ENCODE measurements around the gene S1PR1.

The S1PR1 gene

DNA sequence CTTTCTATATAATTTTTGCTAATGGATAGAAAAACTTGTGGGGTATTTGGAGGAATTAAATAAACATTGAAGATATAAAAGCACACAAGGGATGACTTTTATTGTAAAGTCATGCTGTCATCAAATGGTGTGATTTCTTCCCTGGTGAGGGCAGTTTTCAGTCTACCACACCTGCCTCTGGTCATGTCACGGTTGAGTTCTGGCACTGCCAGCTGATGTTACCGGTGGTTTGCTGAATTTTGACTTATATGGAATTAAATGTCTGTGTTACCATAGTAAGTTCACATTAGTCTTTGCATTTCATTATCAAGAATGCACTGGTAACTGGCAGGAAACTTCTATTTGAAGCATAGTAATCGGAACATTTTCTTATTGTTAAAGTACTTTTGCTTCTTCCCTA lies 13.4 kb downstream of the S1PR1 start:
- TF ChIP-seq POU6F1 (CRISPR knock-in tag; IDR thresholded peaks at IDR 0.05; ENCODE audit: borderline replicate concordance, low read depth) (no peak), ZFP30 (CRISPR knock-in tag; IDR thresholded peaks at IDR 0.05) (no peak), CSDC2 (CRISPR knock-in tag; IDR thresholded peaks at IDR 0.05) (no peak), BACH2 (CRISPR knock-in tag; IDR thresholded peaks at IDR 0.05; ENCODE audit: borderline replicate concordance) (no peak), TOX (CRISPR knock-in tag; IDR thresholded peaks at IDR 0.05; ENCODE audit: borderline replicate concordance) (no peak)
- TF ChIP-seq, protein P1, sequence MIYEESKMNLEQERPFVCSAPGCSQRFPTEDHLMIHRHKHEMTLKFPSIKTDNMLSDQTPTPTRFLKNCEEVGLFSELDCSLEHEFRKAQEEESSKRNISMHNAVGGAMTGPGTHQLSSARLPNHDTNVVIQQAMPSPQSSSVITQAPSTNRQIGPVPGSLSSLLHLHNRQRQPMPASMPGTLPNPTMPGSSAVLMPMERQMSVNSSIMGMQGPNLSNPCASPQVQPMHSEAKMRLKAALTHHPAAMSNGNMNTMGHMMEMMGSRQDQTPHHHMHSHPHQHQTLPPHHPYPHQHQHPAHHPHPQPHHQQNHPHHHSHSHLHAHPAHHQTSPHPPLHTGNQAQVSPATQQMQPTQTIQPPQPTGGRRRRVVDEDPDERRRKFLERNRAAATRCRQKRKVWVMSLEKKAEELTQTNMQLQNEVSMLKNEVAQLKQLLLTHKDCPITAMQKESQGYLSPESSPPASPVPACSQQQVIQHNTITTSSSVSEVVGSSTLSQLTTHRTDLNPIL (CRISPR knock-in tag; IDR thresholded peaks at IDR 0.05; ENCODE audit: low read depth): no peak
- TF ChIP-seq, protein P2, sequence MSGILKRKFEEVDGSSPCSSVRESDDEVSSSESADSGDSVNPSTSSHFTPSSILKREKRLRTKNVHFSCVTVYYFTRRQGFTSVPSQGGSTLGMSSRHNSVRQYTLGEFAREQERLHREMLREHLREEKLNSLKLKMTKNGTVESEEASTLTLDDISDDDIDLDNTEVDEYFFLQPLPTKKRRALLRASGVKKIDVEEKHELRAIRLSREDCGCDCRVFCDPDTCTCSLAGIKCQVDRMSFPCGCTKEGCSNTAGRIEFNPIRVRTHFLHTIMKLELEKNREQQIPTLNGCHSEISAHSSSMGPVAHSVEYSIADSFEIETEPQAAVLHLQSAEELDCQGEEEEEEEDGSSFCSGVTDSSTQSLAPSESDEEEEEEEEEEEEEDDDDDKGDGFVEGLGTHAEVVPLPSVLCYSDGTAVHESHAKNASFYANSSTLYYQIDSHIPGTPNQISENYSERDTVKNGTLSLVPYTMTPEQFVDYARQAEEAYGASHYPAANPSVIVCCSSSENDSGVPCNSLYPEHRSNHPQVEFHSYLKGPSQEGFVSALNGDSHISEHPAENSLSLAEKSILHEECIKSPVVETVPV (CRISPR knock-in tag; IDR thresholded peaks at IDR 0.05): no peak
- ATAC-seq: no peak

GRCh38 chr1:101250656-101251272 lies 13.9 kb downstream of the S1PR1 start:
- ATAC-seq: no peak
- TF ChIP-seq ESRRG (CRISPR knock-in tag; IDR thresholded peaks at IDR 0.05): no peak
- TF ChIP-seq ZC3H10 (CRISPR knock-in tag; IDR thresholded peaks at IDR 0.05): no peak
- TF ChIP-seq ZNF565 (CRISPR knock-in tag; conservative IDR thresholded peaks at IDR 0.05; ENCODE audit: low read depth): no peak
- TF ChIP-seq TCF4 (CRISPR knock-in tag; IDR thresholded peaks at IDR 0.05; ENCODE audit: borderline replicate concordance): no peak
- TF ChIP-seq ZNF70 (CRISPR knock-in tag; IDR thresholded peaks at IDR 0.05): no peak
- TF ChIP-seq, protein P3, sequence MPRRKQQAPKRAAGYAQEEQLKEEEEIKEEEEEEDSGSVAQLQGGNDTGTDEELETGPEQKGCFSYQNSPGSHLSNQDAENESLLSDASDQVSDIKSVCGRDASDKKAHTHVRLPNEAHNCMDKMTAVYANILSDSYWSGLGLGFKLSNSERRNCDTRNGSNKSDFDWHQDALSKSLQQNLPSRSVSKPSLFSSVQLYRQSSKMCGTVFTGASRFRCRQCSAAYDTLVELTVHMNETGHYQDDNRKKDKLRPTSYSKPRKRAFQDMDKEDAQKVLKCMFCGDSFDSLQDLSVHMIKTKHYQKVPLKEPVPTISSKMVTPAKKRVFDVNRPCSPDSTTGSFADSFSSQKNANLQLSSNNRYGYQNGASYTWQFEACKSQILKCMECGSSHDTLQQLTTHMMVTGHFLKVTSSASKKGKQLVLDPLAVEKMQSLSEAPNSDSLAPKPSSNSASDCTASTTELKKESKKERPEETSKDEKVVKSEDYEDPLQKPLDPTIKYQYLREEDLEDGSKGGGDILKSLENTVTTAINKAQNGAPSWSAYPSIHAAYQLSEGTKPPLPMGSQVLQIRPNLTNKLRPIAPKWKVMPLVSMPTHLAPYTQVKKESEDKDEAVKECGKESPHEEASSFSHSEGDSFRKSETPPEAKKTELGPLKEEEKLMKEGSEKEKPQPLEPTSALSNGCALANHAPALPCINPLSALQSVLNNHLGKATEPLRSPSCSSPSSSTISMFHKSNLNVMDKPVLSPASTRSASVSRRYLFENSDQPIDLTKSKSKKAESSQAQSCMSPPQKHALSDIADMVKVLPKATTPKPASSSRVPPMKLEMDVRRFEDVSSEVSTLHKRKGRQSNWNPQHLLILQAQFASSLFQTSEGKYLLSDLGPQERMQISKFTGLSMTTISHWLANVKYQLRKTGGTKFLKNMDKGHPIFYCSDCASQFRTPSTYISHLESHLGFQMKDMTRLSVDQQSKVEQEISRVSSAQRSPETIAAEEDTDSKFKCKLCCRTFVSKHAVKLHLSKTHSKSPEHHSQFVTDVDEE (CRISPR knock-in tag; IDR thresholded peaks at IDR 0.05): no peak
- TF ChIP-seq BACH2 (CRISPR knock-in tag; IDR thresholded peaks at IDR 0.05; ENCODE audit: borderline replicate concordance): no peak
- no peak for TF ChIP-seq TOX (CRISPR knock-in tag; IDR thresholded peaks at IDR 0.05; ENCODE audit: borderline replicate concordance)
- no peak for TF ChIP-seq ARNTL (CRISPR knock-in tag; IDR thresholded peaks at IDR 0.05; ENCODE audit: borderline replicate concordance, low read depth)
- TF ChIP-seq, protein P2 (CRISPR knock-in tag; IDR thresholded peaks at IDR 0.05): no peak
- no peak for TF ChIP-seq GLIS3 (CRISPR knock-in tag; IDR thresholded peaks at IDR 0.05)
- no peak for TF ChIP-seq SNAI2 (CRISPR knock-in tag; IDR thresholded peaks at IDR 0.05)
- TF ChIP-seq PATZ1 (CRISPR knock-in tag; IDR thresholded peaks at IDR 0.05; ENCODE audit: borderline replicate concordance): no peak
- TF ChIP-seq OSR1 (CRISPR knock-in tag; IDR thresholded peaks at IDR 0.05): no peak
- TF ChIP-seq CSDC2 (CRISPR knock-in tag; IDR thresholded peaks at IDR 0.05): no peak
- TF ChIP-seq ISL1 (CRISPR knock-in tag; IDR thresholded peaks at IDR 0.05): no peak
- no peak for TF ChIP-seq PPARA (CRISPR knock-in tag; IDR thresholded peaks at IDR 0.05; ENCODE audit: borderline replicate concordance)
- TF ChIP-seq ZFP3 (CRISPR knock-in tag; IDR thresholded peaks at IDR 0.05): no peak
